ENCODE results near the gene SHC2. TPM values are rescaled to one million over a fixed set of nuclear protein-coding genes. Genes with fewer than 3 reads are reported as not detected.
A peak's percentile ranks its signal among the peaks of the same experiment; 100 is the strongest.

Gene SHC2
- total and polyA plus RNA-seq, 2 of the 13 experiments (the other 11 are each of a cell fraction or from before 2014, with no cell fraction given) = 9.0 to 18.3 TPM

DNA sequence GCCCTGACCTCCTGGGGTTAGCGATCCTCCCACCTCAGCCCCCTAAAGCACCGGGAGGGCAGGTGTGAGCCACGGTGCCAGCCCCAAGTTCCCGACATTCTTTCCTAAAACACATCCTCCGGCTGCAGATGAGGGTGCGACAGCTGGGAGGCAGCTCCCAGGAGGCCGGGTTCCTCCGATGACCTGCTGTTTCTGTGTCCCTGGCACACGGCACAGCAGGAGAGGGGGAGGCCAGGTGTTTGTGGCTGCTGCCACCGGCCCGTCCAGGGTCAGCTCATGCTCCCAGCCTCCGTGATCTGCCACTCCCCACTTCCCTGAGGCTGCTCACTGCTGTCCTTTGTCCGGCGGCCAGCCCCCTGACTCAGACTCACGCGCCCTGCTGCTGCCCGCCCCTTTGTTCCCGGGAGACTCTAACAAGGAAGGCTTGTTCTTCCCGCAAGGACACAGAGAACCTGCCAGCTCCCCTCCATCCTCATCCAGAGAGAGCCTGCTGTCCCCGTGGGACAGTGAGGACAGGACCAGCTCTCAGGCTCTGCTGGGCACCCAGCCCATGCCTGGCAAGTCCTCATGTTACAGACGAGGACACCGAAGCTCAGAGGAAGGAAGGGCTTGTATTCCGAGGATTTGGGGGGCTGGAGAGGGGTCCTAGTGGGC, 24.9 kb upstream of the SHC2 start (continued):
- TF ChIP-seq ZNF615 (CRISPR knock-in tag; IDR thresholded peaks at IDR 0.05; ENCODE audit: borderline replicate concordance) = no peak
- peak in 1 of 2 experiments; percentile 25; a peak in 1 of 4 replicates for TF ChIP-seq REST (IDR thresholded peaks at IDR 0.05; ENCODE audit: borderline replicate concordance in 1 of 2, low read depth in 1 of 2, low read length in 2 of 2)
- TF ChIP-seq ZNF546 (CRISPR knock-in tag; conservative IDR thresholded peaks at IDR 0.05) = no peak
- TF ChIP-seq ARID4A (CRISPR knock-in tag; IDR thresholded peaks at IDR 0.05; ENCODE audit: borderline replicate concordance) = 0 out of 2 replicates have a peak, but pooled peaks have one; percentile 31
- TF ChIP-seq NR2F6 (IDR thresholded peaks at IDR 0.05) = no peak
- peak; percentile 21; the same call in 1 of the 2 replicates for TF ChIP-seq NR2F6 (CRISPR knock-in tag; IDR thresholded peaks at IDR 0.05)
- TF ChIP-seq SAP130 (CRISPR knock-in tag; IDR thresholded peaks at IDR 0.05; ENCODE audit: low read depth) = peak; percentile 73
- TF ChIP-seq KLF15 (CRISPR knock-in tag; IDR thresholded peaks at IDR 0.05; ENCODE audit: borderline replicate concordance) = 0 out of 2 replicates have a peak, but pooled peaks have one; percentile 38
- TF ChIP-seq, protein P1, sequence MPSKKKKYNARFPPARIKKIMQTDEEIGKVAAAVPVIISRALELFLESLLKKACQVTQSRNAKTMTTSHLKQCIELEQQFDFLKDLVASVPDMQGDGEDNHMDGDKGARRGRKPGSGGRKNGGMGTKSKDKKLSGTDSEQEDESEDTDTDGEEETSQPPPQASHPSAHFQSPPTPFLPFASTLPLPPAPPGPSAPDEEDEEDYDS (CRISPR knock-in tag; IDR thresholded peaks at IDR 0.05) = 0 out of 2 replicates have a peak, but pooled peaks have one; percentile 49
- 0 out of 2 replicates have a peak, but pooled peaks have one; percentile 20 for TF ChIP-seq SOX13 (IDR thresholded peaks at IDR 0.05)
- TF ChIP-seq SOX13 (CRISPR knock-in tag; conservative IDR thresholded peaks at IDR 0.05 in 1 of 2, IDR thresholded peaks at IDR 0.05 in 1 of 2) = peak in 1 of 2 experiments; percentile 83; a peak in 1 of 4 replicates
- 0 out of 2 replicates have a peak, but pooled peaks have one; percentile 19 for TF ChIP-seq ZNF264 (CRISPR knock-in tag; IDR thresholded peaks at IDR 0.05)
- peak; percentile 27; the same call in 1 of the 2 replicates for TF ChIP-seq ZFY (CRISPR knock-in tag; IDR thresholded peaks at IDR 0.05)
- peak; percentile 14; the same call in 1 of the 2 replicates for TF ChIP-seq RARA (CRISPR knock-in tag; IDR thresholded peaks at IDR 0.05)
- TF ChIP-seq JARID2 (CRISPR knock-in tag; IDR thresholded peaks at IDR 0.05; ENCODE audit: insufficient replicate concordance) = no peak
- TF ChIP-seq, protein P2, sequence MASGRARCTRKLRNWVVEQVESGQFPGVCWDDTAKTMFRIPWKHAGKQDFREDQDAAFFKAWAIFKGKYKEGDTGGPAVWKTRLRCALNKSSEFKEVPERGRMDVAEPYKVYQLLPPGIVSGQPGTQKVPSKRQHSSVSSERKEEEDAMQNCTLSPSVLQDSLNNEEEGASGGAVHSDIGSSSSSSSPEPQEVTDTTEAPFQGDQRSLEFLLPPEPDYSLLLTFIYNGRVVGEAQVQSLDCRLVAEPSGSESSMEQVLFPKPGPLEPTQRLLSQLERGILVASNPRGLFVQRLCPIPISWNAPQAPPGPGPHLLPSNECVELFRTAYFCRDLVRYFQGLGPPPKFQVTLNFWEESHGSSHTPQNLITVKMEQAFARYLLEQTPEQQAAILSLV (CRISPR knock-in tag; IDR thresholded peaks at IDR 0.05; ENCODE audit: borderline replicate concordance) = no peak
- TF ChIP-seq ZNF549 (CRISPR knock-in tag; IDR thresholded peaks at IDR 0.05) = no peak
- TF ChIP-seq SMAD9 (CRISPR knock-in tag; IDR thresholded peaks at IDR 0.05) = no peak
- TF ChIP-seq NFATC3 (CRISPR knock-in tag; IDR thresholded peaks at IDR 0.05) = no peak
- TF ChIP-seq ZNF660 (CRISPR knock-in tag; IDR thresholded peaks at IDR 0.05; ENCODE audit: borderline replicate concordance, low read depth) = no peak
- no peak for TF ChIP-seq CHCHD3 (CRISPR knock-in tag; IDR thresholded peaks at IDR 0.05)
